HCT116 (cell line): ENCODE data around the gene PTCH2. TPM values are rescaled to one million over a fixed set of nuclear protein-coding genes. Genes with fewer than 3 reads are reported as not detected.

Experiments
- ATAC-seq: fragments of 200-7000 bp; cut with Tn5 transposase; 2 replicates; pipeline ENCODE4 v1.9.1; 2020; ENCODE audit warnings: mild to moderate bottlenecking, moderate library complexity
- BruUV-seq: library from RNA; stranded (reverse); fragments of 400-500 nt; replicated peaks from 2 replicates; lab custom pipeline; 2021; lab: Mats Ljungman, UMichigan
- CTCF ChIA-PET: fragments of 300-600 bp; sonication (Branson Sonifier 250); formaldehyde crosslinking; loops from one replicate; lab custom pipeline; 2021; ENCODE audit warnings: antibody characterized with exemption; lab: Charles Lee
- POLR2A ChIA-PET: fragments of 300-600, 350-600 bp; sonication (Branson Sonifier 250); formaldehyde crosslinking; loops from one replicate; lab custom pipeline; 2021; ENCODE audit warnings: antibody characterized with exemption; lab: Charles Lee
- RAD21 ChIA-PET, 2 experiments: fragments of 300-600 bp; sonication (Branson Sonifier 250); formaldehyde crosslinking; loops; one replicate each; lab custom pipeline; 2023; ENCODE audit warnings: low total read pairs in 2 of 2; ENCODE audit not compliant: uncharacterized antibody in 2 of 2, unreplicated experiment in 2 of 2, low non-redundant PET in 1 of 2; lab: Charles Lee
- DNase-seq: peaks from one replicate; pipeline ENCODE4 v3.0.0-alpha.2; 2010; ENCODE audit warnings: low read depth, low spot score
- H2AFZ ChIP-seq: fragments of 200-600 bp; shearing (Covaris generic), sonication (generic); 2 replicates; pipeline ENCODE4 v1.6.1; 2017; ENCODE audit warnings: low read depth, mixed run types, mixed read lengths, antibody characterized with exemption, low read length; ENCODE audit not compliant: poor library complexity, severe bottlenecking
- H3K27ac ChIP-seq: 2 replicates; pipeline ENCODE4 v1.5.1; 2012; ENCODE audit warnings: low read depth, low read length
- H3K27me3 ChIP-seq: fragments of 200-600 bp; sonication (generic); 2 replicates; pipeline ENCODE4 v1.6.1; 2016; ENCODE audit warnings: mixed run types, low read length, mixed read lengths; ENCODE audit not compliant: insufficient read depth
- H3K36me3 ChIP-seq, 2 experiments: fragments of 200-500 bp in 1 of 2; fragments of 200-600 bp in 1 of 2; sonication (Bioruptor generic) in 1 of 2; sonication (generic) in 1 of 2; 2 replicates each; pipeline versions ENCODE4 v1.5.1 to v1.6.1; 2014 to 2016; ENCODE audit warnings: low read length in 2 of 2, inconsistent platforms in 1 of 2, mixed read lengths in 1 of 2, mixed run types in 1 of 2; ENCODE audit not compliant: insufficient read depth in 2 of 2, control insufficient read depth in 1 of 2
- H3K4me1 ChIP-seq, 2 experiments: fragments of 200-600 bp in 1 of 2; sonication (generic) in 1 of 2; 2 replicates each; pipeline versions ENCODE4 v1.5.1 to v1.6.1; 2012 to 2017; ENCODE audit warnings: low read length in 2 of 2, inconsistent platforms in 1 of 2, mild to moderate bottlenecking in 1 of 2, mixed read lengths in 1 of 2, mixed run types in 1 of 2, moderate library complexity in 1 of 2; ENCODE audit not compliant: insufficient read depth in 2 of 2, control insufficient read depth in 1 of 2
- H3K4me2 ChIP-seq: fragments of 200-600 bp; sonication (generic); 2 replicates; pipeline ENCODE4 v1.6.1; 2017; ENCODE audit warnings: mixed run types, low read length, mixed read lengths
- H3K4me3 ChIP-seq, 2 experiments: fragments of 200-600 bp in 1 of 2; sonication (generic) in 1 of 2; replicated peaks in 1 of 2; 2 replicates each; pipeline ENCODE4 v1.5.1; 2011 to 2016; ENCODE audit warnings: low read length in 2 of 2, control low read depth in 1 of 2, low read depth in 1 of 2, mild to moderate bottlenecking in 1 of 2, mixed read lengths in 1 of 2, mixed run types in 1 of 2
- H3K79me2 ChIP-seq: fragments of 200-600 bp; sonication (generic); 2 replicates; pipeline ENCODE4 v1.6.1; 2017; ENCODE audit warnings: mild to moderate bottlenecking, mixed run types, low read length, moderate library complexity, mixed read lengths; ENCODE audit not compliant: insufficient read depth
- H3K9ac ChIP-seq: fragments of 200-600 bp; sonication (generic); 2 replicates; pipeline ENCODE4 v1.6.1; 2016; ENCODE audit warnings: low read length, mixed read lengths
- H3K9me2 ChIP-seq: fragments of 200-600 bp; sonication (generic), shearing (Covaris generic); 2 replicates; pipeline ENCODE4 v1.6.1; 2017; ENCODE audit warnings: mixed run types, mild to moderate bottlenecking, moderate library complexity; ENCODE audit not compliant: insufficient read depth
- H3K9me3 ChIP-seq, 2 experiments: fragments of 200-500 bp in 1 of 2; fragments of 200-600 bp in 1 of 2; sonication (Bioruptor generic) in 1 of 2; sonication (generic) in 1 of 2; 2 replicates each; pipeline ENCODE4 v1.6.1; 2014 to 2017; ENCODE audit warnings: low read length in 2 of 2, mixed read lengths in 2 of 2, inconsistent platforms in 1 of 2, low read depth in 1 of 2, mild to moderate bottlenecking in 1 of 2, mixed run types in 1 of 2, moderate library complexity in 1 of 2; ENCODE audit not compliant: control insufficient read depth in 1 of 2, insufficient read depth in 1 of 2
- H4K20me1 ChIP-seq: fragments of 200-600 bp; sonication (generic), shearing (Covaris generic); 2 replicates; pipeline ENCODE4 v1.6.1; 2017; ENCODE audit warnings: mixed run types, mild to moderate bottlenecking, moderate library complexity; ENCODE audit not compliant: insufficient read depth
- ATF3 ChIP-seq: IDR thresholded peaks from 2 replicates; pipeline ENCODE4 v1.6.1; 2012
- CBX3 ChIP-seq: IDR thresholded peaks from 2 replicates; pipeline ENCODE4 v1.6.1; 2012; ENCODE audit warnings: low read depth
- ELF1 ChIP-seq: IDR thresholded peaks from 2 replicates; pipeline ENCODE4 v1.6.1; 2012; ENCODE audit warnings: low read depth, borderline replicate concordance
- EZH2 ChIP-seq: fragments of 200-600 bp; sonication (generic); IDR thresholded peaks from 2 replicates; pipeline ENCODE4 v1.6.1; 2017; ENCODE audit warnings: antibody characterized with exemption, mixed run types
- SIN3A ChIP-seq: IDR thresholded peaks from 2 replicates; pipeline ENCODE4 v1.6.1; 2012; ENCODE audit warnings: low read depth
- SP1 ChIP-seq: IDR thresholded peaks from 2 replicates; pipeline ENCODE4 v1.6.1; 2012; ENCODE audit warnings: low read depth
- SRF ChIP-seq: IDR thresholded peaks from 2 replicates; pipeline ENCODE4 v1.6.1; 2012; ENCODE audit warnings: low read depth
- TCF7L2 ChIP-seq: IDR thresholded peaks from 2 replicates; pipeline ENCODE4 v1.7.0; 2011; ENCODE audit warnings: borderline replicate concordance, inconsistent platforms; ENCODE audit not compliant: insufficient read depth, insufficient read length; ENCODE audit errors: extremely low read depth
- ZNF274 ChIP-seq: fragments of 200-500 bp; sonication (Bioruptor generic); IDR thresholded peaks from 2 replicates; pipeline ENCODE4 v1.6.1; 2014; ENCODE audit warnings: mild to moderate bottlenecking, low read depth, low read length, inconsistent platforms
- intact Hi-C: fragments of 100-400 bp; cut with micrococcal nuclease; formaldehyde crosslinking; loops from 2 replicates; pipeline ENCODE4 v1.10.0; 2022
- total RNA-seq: library from RNA; stranded (reverse); gene quantifications from one replicate; pipeline ENCODE4 v1.2.1, GENCODE V29; 2021; ENCODE audit not compliant: unreplicated experiment
- TF ChIP-seq, protein P1 (sequence below): IDR thresholded peaks from 2 replicates; pipeline ENCODE4 v1.6.1; 2012; ENCODE audit warnings: low read depth
- TF ChIP-seq, protein P2 (sequence below): IDR thresholded peaks from 2 replicates; pipeline ENCODE4 v1.6.1; 2012

The PTCH2 gene
- total RNA-seq, 1 experiment from 2014 or later, result 1.3 TPM

- TF ChIP-seq, protein P1, sequence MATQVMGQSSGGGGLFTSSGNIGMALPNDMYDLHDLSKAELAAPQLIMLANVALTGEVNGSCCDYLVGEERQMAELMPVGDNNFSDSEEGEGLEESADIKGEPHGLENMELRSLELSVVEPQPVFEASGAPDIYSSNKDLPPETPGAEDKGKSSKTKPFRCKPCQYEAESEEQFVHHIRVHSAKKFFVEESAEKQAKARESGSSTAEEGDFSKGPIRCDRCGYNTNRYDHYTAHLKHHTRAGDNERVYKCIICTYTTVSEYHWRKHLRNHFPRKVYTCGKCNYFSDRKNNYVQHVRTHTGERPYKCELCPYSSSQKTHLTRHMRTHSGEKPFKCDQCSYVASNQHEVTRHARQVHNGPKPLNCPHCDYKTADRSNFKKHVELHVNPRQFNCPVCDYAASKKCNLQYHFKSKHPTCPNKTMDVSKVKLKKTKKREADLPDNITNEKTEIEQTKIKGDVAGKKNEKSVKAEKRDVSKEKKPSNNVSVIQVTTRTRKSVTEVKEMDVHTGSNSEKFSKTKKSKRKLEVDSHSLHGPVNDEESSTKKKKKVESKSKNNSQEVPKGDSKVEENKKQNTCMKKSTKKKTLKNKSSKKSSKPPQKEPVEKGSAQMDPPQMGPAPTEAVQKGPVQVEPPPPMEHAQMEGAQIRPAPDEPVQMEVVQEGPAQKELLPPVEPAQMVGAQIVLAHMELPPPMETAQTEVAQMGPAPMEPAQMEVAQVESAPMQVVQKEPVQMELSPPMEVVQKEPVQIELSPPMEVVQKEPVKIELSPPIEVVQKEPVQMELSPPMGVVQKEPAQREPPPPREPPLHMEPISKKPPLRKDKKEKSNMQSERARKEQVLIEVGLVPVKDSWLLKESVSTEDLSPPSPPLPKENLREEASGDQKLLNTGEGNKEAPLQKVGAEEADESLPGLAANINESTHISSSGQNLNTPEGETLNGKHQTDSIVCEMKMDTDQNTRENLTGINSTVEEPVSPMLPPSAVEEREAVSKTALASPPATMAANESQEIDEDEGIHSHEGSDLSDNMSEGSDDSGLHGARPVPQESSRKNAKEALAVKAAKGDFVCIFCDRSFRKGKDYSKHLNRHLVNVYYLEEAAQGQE, result no peak
- TF ChIP-seq SIN3A (no peak), ELF1 (no peak)
- TF ChIP-seq, protein P2, sequence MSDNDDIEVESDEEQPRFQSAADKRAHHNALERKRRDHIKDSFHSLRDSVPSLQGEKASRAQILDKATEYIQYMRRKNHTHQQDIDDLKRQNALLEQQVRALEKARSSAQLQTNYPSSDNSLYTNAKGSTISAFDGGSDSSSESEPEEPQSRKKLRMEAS, result no peak
Measured at GRCh38 chr1:44799770-44800584, 43.1 kb downstream of the PTCH2 start, which contains the start of gene PLK3 (continued).

DNA sequence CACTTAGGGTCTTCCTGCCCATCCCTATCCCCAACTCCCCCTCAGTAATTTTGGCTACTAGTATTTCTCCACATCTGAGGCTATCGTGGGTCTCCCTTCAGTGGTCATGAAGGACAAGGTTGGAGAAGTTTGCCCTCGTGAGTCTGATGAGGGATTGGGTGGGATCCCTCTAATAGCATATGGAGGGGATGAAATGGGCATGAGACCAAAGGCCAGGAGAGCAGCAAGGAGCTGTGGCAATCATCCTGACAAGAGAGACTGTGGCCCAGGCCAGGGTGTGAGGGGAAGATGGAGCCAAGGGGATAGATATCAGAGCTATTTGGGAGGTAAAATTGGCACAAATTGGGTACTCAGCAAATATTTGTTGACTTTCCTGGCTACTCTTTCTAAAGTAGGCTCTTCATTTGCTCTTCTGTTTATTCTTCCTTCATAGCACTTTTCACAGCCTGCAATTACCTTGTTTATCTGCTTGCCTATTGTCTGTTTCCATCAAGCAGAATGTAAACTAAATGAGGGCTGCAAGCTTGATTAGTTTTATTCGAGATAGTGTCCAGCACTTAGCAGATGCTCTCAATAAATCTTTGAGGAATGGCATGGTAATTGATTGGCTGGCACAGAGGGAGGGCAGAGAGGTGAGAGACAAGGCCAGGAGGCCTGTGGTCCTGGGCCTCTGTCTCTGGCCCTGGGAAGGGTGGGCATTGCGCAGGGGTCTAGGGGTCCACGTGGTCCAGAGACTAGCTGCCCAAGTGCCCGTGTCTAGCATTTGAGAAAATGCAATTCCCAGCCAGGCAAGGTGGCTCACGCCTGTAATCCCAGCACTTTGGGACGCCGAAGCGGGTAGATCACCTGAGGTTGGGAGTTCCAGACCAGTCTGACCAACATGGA, 44.3 kb downstream of the PTCH2 start:
- Histone ChIP-seq H3K9me3 (no peaks in the 10 kb centered on the region), H3K4me1 (peaks cover 22 to 67% of the 10 kb centered on the region in 2 experiments), H3K79me2 (peaks cover 34% of the 10 kb centered on the region), H3K9ac (peak overlapping the region; percentile 98; the same call in 1 of the 2 replicates), H3K27me3 (no peaks in the 10 kb centered on the region), H3K36me3 (peaks cover 3 to 20% of the 10 kb centered on the region in 2 experiments; a peak in 3 of 4 replicates), H2AFZ (no peak overlapping the region), H3K4me2 (peak overlapping the region; percentile 93; the same call in 1 of the 2 replicates), H4K20me1 (no peaks in the 10 kb centered on the region), H3K27ac (peak overlapping the region; percentile 84), H3K9me2 (no peaks in the 10 kb centered on the region), H3K4me3 (no peak overlapping the region)
- intact Hi-C loops, result no loop called here
- no peak for DNase-seq
- CTCF ChIA-PET, result interaction anchor here (2.4 kb wide), 1 partner anchor 213 kb away, joined by 12 read pairs; the partner anchor contains the start of genes HECTD3 and UROD
- RAD21 ChIA-PET, result no interaction called here
- BruUV-seq, result no TSS peak
- POLR2A ChIA-PET, result interaction anchor here (0.8 to 5.5 kb wide), 4 partner anchors 8 to 77 kb away, joined by 3 to 86 read pairs (median 25); partner anchors contain the start of genes DYNLT4 and RNU5D-1
- ATAC-seq, result no peak
- no peak for TF ChIP-seq SP1
- TF ChIP-seq SIN3A, result no peak
- TF ChIP-seq TCF7L2, result no peak
- TF ChIP-seq SRF, result no peak
- no peak for TF ChIP-seq CBX3
- TF ChIP-seq, protein P1, result no peak
- TF ChIP-seq ATF3, result no peak
- no peak for TF ChIP-seq ZNF274
- TF ChIP-seq EZH2, result no peak
